ENCODE results near the gene GPR18. TPM values are rescaled to one million over a fixed set of nuclear protein-coding genes. Genes with fewer than 3 reads are reported as not detected.
"Not testable (repeated sequence)": the region's sequence is repeated elsewhere in the genome, so short reads cannot be mapped to it uniquely, and the experiment has no call there.

Gene GPR18
- polyA plus RNA-seq, 1 donor = 0.28 TPM

DNA sequence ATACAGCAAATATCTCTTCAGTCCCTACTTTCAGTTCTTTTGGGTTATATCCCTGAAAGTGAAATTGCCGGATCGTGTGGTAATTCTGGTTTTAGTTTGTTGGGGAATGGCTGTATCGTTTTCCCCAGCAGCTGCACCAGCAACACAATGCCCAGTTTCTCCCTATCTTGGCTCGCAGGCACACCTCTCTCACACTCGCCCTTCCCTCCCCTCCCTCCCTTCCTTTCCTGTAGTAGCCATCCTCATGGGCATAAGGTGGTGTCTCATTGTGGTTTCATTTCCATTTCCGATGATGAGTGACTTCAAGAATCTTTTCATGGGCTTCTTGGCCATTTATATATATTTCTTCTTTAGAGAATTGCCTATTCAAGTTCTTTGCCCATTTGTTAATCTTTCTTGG lies 8.6 kb upstream of the GPR18 start:
- no peak for DNase-seq

- peak; percentile 38 for DNase-seq
Observed at GRCh38 chr13:99265821-99266426, 7.7 kb upstream of the GPR18 start.

DNA sequence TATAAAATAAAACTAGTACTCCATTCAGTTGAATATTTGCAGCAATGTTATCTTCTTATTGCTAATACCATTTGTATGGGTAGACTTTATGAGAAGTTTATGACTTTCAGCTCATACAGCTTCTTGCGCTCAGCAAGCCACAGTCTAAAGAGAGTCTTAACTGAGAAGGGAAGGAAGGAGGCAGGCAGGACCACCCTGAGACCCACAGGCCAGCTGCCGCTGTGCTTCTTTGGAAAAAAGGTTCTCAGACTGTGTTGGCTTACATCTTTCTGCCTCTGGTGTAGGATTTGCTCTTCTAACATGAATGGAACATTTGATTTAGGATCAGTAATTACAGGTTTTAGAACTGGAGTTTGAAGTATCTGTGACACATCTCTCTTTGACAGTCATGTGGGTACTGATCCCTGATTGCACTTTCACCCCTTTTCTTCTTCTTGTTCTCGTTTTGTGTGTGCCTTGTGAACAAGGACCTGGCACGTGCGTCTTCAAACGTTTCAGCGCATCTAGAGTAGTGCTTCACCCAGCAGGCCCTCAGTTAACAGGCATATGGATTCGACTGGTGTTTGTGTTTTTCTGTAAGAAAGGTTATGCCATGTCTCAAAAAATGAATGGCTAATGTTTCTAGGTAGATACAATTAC lies 7.1 kb upstream of the GPR18 start:
- DNase-seq = no peak

DNA sequence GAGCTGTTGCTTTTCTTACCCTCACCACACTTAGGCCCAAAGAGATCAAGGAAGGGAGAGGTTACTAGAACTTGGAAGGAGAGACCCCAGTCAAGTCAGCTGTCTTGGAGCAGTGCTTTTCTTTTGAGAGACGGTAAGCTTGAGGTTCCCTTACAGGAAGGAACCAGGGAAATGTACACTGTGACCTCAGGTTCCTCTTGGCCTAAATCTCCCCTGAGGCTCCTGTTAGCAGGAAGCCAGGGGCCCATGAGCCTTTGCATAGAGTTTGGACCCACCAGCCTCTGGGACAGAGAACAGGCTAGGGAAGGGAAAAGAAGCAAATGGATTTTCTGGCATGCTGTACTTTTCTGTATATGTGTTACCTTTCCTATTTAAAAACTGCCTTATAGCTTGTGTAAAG lies 5.9 kb upstream of the GPR18 start:
- DNase-seq = no peak

DNA sequence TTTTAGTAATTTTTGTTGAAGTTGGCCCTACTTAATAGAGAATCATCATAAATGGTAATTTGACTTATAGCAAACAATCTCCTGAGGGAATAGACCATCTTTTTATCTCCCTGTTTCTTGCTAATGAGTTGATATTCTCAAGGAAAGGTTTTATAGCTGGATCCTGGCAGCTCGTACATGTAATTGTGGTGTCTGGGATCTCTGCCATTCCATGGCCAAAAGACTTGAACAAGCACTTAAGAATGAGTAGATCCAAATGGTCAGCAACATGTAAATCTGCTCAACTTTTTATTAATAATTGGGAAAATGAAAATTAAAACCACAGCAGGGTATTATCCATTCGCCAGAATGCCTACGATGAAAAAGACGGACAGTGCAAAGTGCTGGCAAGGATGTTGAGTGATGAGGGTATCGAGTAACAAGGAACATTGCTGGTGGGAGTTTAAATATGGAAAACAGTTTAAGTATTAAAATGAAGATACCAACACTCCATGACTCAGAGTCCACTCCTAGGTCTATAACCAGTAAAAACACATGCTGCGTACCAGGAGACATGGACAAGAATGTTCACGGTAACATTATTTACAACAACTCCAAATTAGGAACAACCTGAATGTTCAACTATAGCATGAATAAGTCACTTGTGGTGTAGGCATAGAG lies 5.1 kb upstream of the GPR18 start:
- DNase-seq = no peak

- DNase-seq = no peak
Observed at GRCh38 chr13:99261059-99261458, 2.9 kb upstream of the GPR18 start.

DNA sequence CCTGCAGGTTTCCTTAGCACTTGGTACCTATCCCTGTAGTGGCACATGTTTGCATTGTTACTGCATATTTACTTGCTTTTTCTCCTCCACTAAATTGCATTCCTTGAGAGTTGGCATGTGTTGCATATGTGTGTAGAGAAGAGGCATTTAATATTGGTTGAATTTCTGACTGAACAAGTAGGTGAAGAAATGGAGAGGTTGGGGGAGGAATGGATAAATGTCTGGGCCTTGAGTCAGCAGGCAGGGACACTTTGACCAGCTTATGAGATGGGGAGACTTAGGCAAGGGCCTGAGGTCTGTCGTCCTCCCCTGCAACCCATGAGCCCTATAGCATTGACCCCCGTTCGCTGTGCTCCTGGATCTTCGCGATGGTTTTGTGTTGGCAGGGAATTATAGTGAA lies 2.0 kb upstream of the GPR18 start:
- no peak for DNase-seq

GRCh38 chr13:99258946-99259345 lies 767 bp upstream of the GPR18 start:
- no peak for DNase-seq

GRCh38 chr13:99257291-99257690 lies 888 bp downstream of the GPR18 start:
- no peak for DNase-seq

DNA sequence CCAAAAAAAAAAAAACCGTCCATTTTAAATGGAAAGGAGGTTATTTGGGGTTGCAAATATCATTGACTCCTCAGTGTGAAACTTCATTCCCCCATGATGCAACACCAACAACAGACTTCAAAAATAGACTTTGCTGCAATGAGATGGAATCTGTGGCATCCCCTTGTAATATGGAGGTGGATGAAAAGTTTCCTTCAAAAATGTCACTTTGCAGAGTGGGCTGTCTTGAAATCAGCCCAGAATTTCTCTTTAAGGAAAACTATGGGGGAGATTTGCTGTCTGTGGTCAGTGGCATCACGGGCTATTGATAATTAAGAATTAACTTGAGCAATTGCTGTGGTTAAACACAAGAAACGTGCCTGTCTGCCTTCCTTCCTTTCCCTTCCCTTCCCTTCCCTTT lies 1.5 kb downstream of the GPR18 start:
- no peak for DNase-seq

- no peak for DNase-seq
Observed at GRCh38 chr13:99256283-99256682, 1.9 kb downstream of the GPR18 start.

DNA sequence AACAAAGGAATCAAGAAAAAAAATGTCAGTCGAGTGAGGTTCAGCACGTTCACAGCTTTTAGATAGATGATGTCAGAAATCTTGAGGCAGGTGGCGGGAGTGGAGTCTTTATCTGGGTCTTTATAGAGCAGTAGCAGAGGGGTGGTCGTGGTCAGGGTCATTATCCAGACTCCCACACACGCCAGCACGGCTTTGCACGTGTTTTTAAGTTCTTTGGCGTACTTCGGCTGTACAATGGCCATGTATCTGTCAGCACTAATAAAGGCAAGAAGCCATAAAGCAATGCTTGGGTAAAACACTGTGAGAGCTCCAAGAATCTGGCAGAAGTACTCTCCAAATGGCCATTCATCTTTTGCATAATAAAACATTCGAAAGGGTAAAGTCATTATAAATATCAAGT lies 2.9 kb downstream of the GPR18 start:
- no peak for DNase-seq

DNA sequence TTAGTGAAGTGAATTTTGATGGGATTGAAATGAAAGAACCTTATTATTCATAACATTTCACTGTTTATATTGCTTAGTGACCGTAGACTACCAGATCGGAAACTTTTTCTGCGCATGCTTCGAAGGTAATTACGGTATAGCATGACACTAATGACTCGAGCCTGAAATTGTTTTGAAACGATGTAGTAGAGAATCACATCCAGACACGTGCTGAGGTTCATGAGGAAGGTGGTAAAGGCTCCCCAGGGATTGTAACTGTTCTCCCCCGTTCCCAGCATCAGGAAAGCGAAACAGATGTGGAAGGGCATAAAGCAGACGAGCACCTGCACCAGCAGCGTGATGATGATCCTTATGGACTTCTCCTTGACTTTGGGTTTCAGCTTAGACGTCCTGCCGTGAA lies 3.3 kb downstream of the GPR18 start:
- no peak for DNase-seq

- DNase-seq = no peak
Observed at GRCh38 chr13:99251921-99252320, 6.3 kb downstream of the GPR18 start.

DNA sequence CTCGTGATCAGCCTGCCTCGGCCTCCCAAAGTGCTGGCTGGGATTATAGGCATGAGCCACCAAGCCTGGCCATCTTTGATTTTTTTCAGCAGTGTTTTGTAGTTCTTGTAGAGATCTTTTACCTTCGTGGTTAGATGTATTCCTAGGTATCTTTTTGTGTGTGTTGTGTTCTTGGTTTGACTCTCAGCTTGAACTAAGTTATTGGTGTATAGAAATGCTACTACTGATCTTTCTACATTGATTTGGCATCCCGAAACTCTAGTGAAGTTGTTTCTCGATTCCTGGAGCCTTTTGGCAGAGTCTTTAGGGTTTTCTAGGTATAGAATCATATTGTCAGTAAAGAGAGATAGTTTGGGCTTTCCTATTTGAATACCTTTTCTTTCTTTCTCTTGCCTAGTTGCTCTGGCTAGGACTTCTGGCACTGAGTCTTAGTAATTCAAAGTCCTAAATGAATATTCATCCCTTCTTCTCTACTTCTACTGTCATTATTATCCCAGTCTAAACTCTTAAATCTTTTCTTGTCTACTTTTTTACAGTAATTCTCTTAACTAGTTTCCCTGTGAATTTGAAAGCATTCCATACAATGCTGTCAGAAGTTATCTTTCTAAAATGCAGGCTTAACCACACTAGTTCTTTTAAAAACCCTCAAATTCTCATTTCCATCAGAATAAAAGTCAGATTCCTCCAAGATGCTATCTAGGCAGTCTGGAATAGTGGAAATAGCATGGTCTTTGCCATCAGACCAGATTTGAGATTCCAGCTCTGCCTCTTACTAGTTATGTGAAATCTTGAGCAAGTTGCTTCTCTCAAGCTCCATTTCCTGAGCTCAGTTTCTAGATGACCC lies 7.0 kb downstream of the GPR18 start:
- DNase-seq = no peak

DNA sequence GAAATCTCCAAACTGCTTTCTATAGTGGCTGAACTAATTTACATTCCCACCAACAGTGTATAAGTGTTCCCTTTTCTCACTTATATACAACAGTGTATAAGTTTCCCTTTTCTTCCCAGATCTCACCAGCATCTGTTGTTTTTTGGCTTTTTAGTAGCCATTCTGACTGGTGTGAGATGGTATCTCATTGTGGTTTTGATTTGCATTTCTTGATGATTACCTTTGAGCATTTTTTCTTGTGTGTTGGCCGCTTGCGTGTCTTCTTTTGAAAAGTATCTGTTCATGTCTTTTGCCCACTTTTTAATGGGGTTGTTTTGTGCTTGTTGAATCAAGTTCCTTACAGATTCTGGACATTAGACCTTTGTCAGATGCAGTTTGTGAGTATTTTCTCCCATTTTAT lies 8.6 kb downstream of the GPR18 start:
- DNase-seq = not testable (repeated sequence)

DNA sequence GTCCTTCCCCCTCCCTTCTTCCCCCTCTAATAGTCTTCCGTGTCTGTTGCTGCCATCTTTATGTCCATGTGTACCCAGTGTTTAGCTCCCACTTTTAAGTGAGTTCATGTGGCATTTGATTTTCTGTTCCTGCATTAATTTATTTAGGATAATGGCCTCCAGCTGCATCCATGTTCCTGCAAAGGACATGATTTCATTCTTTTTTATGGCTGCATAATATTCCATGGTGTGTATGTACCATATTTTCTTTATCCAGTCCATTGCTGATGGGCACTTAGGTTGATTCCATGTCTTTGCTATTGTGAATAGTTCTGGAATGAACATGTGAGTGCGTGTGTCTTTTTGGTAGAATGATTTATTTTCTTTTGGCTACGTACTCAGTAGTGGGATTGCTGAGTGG lies 9.0 kb downstream of the GPR18 start:
- DNase-seq = not testable (repeated sequence)

DNA sequence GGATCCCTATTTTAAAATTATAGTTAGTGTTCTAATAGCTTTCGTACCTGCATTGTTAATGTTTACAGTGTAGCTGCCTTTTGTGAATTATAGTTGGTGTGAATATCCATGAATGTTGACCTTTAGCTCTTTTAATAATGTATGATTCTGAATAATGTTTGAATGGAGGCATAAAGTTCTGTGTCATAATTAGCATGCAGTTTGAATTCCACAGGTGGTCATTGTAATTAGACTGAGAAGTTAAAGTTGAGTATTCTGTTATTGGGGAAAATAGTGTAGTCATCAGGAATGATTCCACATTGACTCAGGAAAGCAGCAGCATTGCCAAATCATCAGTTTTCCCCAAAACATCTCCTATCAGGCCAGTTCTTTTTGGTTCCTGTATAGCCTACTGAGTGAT lies 12.1 kb downstream of the GPR18 start:
- no peak for DNase-seq

GRCh38 chr13:99237981-99238662 lies 20.1 kb downstream of the GPR18 start:
- DNase-seq = no peak

DNA sequence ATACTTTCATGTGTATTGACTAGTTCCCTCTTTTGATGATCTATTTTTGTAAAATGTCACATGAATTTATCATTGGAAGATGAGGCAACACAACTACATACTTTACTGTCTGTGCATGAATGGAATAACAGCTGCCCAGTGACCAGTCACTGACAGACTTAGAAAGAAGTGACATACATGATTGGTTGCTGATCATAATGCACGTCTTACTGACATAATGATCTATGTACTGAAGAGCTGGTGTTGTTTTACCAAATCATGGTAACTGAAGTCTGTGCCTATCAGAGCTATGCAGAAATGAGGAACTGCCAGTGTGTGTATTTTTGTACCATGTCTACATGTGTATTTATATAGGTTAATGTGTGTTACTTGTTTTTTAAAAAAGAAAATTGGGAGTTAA lies 26.5 kb downstream of the GPR18 start:
- no peak for DNase-seq

DNA sequence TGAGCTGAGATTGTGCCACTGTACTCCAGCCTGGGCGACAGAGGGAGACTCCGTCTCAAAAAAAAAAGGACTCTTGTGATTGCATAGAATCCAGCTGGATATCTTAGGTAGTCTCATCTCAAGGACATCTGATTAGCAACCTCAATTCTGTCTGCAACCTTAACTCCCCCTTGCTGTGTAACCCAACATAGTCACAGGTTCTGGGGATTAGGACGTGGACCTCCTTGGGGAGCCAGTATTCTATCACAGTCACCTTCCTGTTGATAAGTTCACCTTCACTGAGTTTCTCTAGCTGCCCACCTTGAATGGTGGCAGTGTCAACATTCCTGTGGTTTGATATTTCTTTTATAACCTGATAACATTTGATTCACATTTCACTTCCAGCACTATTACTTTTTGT lies 27.2 kb downstream of the GPR18 start:
- no peak for DNase-seq

GRCh38 chr13:99230588-99230987 lies 27.6 kb downstream of the GPR18 start:
- not testable (repeated sequence) for DNase-seq

All from left kidney (tissue), 2 donors.